SH-SY5Y (cell line): ENCODE measurements around the gene APBA1.

Source experiments
- GATA2 ChIP-seq: IDR thresholded peaks from 2 replicates; pipeline ENCODE4 v1.6.1; 2011; ENCODE audit warnings: mild to moderate bottlenecking, low read depth, low read length
- GATA3 ChIP-seq: IDR thresholded peaks from 2 replicates; pipeline ENCODE4 v1.6.1; 2011; ENCODE audit warnings: low read depth, mild to moderate bottlenecking, low read length, moderate library complexity

DNA sequence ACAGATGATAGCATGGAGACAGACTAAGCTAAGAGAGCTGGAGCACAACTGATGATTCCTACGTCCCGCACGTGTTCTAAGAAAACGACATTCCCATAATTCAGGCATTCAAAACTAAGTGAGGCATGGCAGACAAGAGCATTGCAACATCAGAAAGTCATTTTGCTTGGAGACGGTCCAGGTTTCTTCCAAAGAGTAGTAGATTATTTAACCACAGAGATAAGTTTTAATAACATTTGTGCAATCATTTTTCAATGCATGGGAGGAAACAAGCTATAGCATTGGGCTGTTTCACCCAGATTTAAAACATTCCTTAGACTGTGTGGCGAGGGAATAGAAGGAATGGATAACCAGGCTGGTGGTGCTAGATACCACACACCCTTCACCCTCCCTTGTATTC, 117.2 kb downstream of the APBA1 start:
- TF ChIP-seq GATA2 (no peak), GATA3 (no peak)
